GM10248 (cell line): Measurements from ENCODE around the gene IL1R2.

ENCODE experiments used
- CTCF ChIA-PET: fragments of 300-600 bp; sonication (Branson Sonifier 250); formaldehyde crosslinking; extraction: SDS; loops from one replicate; lab custom pipeline; 2021; ENCODE audit warnings: antibody characterized with exemption; lab: Yijun Ruan, JAX
- POLR2A ChIA-PET: fragments of 350-650 bp; sonication (Branson Sonifier 250); formaldehyde crosslinking; extraction: SDS; loops from one replicate; lab custom pipeline; 2020; ENCODE audit warnings: antibody characterized with exemption; lab: Yijun Ruan, JAX
- DNase-seq: peaks from one replicate; pipeline ENCODE4 v3.0.0; 2012; ENCODE audit errors: extremely low spot score
- TF ChIP-seq, protein P1 (sequence below): IDR thresholded peaks from 2 replicates; pipeline ENCODE4 v1.5.1; 2012; ENCODE audit warnings: mild to moderate bottlenecking, low read depth; ENCODE audit errors: extremely low read depth, missing control alignments, control extremely low read depth

Gene IL1R2

DNA sequence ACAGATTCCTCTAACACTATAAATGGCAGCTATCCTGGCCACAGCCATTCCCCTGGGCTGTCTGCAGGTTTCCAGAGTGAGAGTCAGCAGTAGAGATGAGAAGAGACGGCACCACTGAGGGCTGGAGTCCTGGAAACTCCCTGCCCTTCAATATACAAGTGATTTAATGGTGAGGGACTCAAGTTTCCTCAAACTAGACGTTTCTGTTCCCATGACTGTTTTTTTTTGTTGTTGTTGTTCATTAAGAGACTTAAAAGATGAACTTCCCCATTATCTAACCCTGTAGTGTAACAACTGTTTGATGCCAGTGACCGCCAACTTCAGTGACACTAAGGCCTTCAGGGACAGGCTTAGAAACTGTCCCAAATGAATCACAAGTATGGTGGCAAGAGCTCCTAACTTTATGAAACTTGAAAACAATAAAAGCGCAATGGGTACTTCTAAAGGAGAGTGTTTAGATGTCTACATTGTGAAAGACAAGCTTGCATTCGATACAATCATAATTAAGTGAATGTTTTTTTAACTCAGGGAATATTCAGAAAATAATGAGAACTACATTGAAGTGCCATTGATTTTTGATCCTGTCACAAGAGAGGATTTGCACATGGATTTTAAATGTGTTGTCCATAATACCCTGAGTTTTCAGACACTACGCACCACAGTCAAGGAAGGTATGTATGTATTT is 34.0 kb downstream of the IL1R2 start:
- peak; percentile 32 for DNase-seq
- ChIA-PET POLR2A (no interaction called here), CTCF (interaction anchor here (0.7 to 4.3 kb wide), 9 partner anchors 19 to 330 kb away, joined by 3 to 48 read pairs (median 4); no protein-coding TSS in a partner anchor)
- TF ChIP-seq, protein P1, sequence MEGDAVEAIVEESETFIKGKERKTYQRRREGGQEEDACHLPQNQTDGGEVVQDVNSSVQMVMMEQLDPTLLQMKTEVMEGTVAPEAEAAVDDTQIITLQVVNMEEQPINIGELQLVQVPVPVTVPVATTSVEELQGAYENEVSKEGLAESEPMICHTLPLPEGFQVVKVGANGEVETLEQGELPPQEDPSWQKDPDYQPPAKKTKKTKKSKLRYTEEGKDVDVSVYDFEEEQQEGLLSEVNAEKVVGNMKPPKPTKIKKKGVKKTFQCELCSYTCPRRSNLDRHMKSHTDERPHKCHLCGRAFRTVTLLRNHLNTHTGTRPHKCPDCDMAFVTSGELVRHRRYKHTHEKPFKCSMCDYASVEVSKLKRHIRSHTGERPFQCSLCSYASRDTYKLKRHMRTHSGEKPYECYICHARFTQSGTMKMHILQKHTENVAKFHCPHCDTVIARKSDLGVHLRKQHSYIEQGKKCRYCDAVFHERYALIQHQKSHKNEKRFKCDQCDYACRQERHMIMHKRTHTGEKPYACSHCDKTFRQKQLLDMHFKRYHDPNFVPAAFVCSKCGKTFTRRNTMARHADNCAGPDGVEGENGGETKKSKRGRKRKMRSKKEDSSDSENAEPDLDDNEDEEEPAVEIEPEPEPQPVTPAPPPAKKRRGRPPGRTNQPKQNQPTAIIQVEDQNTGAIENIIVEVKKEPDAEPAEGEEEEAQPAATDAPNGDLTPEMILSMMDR: no peak

- DNase-seq: no peak
- TF ChIP-seq, protein P1: no peak
- POLR2A ChIA-PET: no interaction called here
- CTCF ChIA-PET: interaction anchor here (0.7 to 4.3 kb wide), 9 partner anchors 7 to 416 kb away, joined by 3 to 48 read pairs (median 5); no protein-coding TSS in a partner anchor
Observed at GRCh38 chr2:102027036-102027980, 35.5 kb downstream of the IL1R2 start.

DNA sequence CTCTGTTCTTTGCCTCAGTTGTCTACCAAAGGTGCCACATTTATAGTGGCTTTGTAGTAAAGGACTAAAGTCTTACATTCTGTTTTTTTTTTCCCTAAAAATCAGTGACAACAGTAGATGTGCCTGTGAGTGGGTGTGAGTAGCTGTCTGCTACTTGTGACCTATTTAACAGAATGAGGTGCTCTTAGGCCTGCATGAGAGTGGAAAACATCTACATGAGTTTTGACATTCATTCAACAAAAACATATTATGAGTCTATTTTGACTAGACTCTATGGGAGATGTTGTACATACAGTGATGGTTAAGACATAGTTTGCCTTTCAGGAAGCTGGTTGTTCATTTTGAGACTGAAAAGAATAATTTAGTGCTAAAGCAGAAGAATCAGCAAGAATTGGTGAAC is 36.7 kb downstream of the IL1R2 start:
- ChIA-PET CTCF (interaction anchor here (1.2 to 1.8 kb wide), 4 partner anchors 8 to 415 kb away, joined by 3 to 5 read pairs (median 4); no protein-coding TSS in a partner anchor), POLR2A (no interaction called here)
- TF ChIP-seq, protein P1: no peak
- no peak for DNase-seq

DNA sequence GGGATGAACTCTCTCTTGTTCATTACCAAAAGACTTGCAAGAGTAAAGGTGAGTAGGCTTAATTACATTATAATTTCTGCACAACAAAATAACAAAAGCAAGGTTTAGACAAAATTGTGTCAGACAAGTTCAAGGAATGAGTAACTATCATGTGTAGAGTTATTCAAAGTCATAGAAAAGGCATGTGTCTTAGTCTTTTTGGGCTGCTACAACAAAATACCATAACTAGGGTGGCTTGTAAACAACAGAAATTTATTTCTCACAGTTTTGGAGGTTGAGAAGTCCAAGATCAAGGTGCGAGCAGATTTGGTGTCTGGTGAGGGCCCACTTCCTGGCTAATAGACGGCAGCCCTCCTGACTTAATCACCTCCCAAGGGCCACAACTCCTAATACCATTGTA is 37.6 kb downstream of the IL1R2 start:
- DNase-seq: no peak
- TF ChIP-seq, protein P1: no peak
- ChIA-PET POLR2A (no interaction called here), CTCF (interaction anchor here (1.1 to 1.8 kb wide), 4 partner anchors 9 to 145 kb away, joined by 3 to 5 read pairs (median 4); no protein-coding TSS in a partner anchor)

DNA sequence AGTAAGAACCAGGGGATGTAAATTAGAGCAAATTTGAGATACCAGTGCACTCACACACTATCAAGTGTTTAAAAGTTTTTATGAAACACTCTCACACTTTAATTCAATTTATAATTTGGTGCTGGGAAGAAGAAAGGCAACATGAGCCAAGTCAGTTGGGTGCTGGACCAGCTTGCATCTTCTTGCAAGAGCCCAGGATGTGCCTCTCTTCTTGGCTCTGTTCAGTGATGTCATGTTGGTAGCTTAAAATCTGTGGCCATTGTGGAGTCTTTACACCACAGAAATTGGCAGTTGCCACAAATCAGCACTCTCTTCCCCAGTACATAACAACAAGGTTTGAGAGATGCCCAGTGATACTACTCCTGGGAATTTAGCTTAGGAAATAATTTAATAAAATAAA is 38.2 kb downstream of the IL1R2 start:
- ChIA-PET POLR2A (no interaction called here), CTCF (interaction anchor here (1.0 to 1.4 kb wide), 4 partner anchors 10 to 210 kb away, joined by 3 to 5 read pairs (median 4); no protein-coding TSS in a partner anchor)

More for the DNA sequence above, 38.2 kb downstream of the IL1R2 start:
- TF ChIP-seq, protein P1: no peak
- DNase-seq: no peak
